GM18505 (cell line): Measurements from ENCODE around the gene MVD.

Source experiments
- ATAC-seq: cut with Tn5 transposase; IDR thresholded peaks from one replicate; pipeline ENCODE4 v1.9.1; 2021; ENCODE audit not compliant: unreplicated experiment
- POLR2A ChIP-seq: IDR thresholded peaks from 4 replicates; pipeline ENCODE4 v1.6.1; 2011; ENCODE audit warnings: borderline replicate concordance; ENCODE audit not compliant: insufficient read depth, insufficient read length; ENCODE audit errors: extremely low read depth

MVD gene

DNA sequence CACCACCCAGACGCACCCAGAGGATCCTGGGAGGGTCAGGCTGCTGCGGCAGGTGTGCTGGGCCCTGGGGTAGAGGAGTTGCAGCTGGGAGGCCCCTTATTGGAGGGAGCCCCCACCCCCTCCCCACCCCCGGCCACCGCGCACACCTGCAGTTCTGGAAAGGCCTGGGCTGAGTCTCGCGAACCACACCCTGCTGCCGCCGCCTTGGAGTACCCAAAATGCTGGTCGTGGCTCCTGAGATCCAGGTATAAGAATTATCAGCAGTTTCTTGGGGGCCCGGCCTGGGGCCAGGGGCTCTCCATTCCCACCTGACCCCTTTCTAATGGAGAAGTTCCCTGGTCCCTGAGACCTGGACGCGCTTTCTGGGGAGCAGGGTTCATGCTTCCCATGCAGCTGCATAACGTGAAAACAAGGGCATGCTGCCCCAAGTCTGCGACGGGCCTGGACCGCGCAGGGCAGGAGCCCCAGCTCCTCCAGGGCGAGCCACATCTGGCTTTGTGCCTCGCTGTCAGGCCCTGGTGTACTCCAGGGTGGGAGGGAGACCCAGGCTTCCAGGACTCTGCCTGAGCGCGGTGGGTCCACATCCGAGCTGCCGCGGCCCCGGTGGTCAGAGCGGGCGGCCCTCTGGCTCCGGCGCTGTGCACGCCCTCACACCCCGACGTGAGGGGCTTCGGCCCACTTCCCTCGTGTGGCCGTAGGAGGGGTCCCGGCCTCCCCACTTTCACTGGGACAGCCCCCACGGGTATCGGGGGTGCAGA, 30.7 kb upstream of the MVD start:
- TF ChIP-seq POLR2A = no peak
- ATAC-seq = no peak

DNA sequence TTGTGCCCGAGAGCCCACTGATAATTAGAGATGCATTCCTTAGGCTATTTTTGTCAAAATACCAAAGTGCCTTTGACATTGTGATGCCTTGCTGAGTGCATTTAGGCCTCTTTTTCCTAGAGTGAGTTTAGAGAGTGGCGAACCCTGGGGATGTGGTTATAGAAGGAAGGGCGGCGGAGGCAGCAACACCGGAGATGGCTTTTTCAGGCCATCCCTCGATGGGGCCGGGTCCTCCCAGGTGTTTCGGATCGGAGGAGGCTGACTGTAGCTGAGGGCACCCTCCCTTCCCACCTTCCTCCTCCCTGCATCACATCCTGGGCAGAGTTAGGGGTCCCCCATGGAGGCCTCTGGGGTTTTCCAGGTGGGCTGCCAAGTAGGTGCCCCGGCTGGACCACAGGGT, 30.0 kb upstream of the MVD start:
- no peak for TF ChIP-seq POLR2A
- no peak for ATAC-seq

DNA sequence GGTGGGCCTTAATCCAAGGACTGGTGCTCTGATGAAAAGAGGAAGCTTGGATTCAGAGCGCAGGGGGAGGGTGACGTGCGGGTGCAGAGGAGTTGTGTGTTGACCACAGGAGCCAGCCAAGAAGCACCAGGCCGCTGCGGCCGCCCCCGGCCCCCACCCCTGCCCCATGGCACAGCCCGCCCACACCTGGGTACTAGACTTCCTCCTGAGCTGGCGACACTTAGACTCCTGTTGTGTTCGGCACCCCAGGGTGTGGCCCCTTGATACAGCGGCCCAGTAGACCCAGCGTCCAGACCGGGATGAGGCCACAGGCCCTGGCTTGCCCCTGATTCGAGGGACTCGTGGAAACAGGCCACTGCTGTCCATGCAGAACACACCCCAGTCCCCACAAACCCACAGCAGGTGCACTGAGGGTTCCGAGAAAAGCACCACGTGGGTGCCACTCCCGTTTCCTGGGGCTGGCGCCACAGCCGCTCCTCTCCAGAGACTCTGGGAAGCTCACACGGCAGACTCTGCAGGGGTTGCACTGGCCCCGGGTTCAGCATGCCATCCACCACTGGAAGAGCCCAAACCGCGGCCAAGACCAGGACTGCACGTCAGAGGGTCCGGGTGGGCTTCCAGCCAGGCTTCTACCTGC, 29.2 kb upstream of the MVD start:
- TF ChIP-seq POLR2A = no peak
- no peak for ATAC-seq

DNA sequence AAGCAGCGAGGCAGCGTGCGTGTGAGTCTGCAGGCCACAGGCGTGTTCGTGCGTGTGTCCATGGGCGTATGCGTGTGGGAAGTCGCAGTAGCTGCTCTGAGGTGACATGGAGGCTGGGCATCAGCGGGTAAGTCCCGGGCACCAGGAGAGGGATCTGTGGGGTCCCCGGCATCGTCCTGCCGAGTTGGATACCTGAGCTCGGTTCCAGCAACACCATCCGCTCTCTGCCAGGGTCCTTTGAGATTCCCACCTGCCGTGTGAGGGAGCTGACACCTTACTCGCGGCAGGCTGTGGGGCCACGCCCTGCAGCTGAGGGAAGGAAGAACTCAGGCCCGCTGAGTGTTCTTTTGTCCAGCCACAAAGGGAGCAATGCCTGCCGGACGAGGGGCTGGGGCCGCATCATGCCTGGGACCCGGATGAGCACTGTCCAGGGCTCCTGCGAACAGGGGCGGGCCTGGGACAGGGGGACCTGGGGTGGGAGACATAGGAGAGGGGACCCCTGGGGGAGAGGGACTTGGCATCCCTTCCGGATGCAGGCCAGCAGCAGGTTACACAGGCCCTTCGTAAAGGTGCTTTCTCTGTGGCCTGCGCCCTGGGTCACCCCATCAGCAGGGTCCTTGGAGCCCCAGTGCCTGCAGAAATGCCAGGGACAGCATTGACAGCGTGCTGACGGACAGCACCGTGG, 28.4 kb upstream of the MVD start:
- no peak for TF ChIP-seq POLR2A
- ATAC-seq = no peak

DNA sequence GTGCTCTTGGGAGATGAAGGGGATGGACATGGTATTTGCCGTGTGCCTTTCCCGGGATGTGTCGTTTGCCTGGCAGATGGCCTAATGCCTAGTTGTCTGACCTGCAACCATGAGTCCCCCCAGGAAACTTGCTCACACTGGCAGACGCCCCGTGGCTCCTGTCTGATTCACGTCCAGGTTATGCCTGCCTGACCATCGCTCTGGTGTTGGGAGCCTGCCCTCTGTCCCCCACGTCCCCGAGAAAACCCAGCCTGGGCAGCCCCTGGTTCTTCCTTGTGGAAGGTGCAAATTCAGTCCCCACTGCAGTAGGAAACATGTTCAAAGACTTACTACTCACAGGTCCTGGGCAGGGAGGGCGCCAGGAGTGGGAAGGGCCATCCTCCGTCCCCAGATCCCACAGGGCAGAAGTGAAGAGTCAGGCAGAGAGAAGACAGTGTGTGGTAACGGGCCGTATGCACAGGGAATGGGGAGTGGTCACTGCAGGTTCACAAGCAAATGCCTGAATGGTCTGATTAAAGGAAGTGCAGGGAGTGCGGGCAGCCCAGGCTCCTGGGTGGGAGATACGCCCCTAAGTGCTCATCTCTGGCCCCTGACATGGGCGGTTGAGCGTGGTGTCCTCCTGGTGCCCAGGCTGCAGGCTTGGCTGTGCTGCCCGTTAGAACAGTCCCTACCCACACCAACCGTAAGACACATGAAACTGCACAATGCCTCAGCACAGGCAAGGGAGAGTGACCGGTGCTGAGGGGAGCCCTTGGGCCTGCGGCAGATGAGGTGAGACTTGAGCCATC, 27.6 kb upstream of the MVD start:
- no peak for ATAC-seq
- TF ChIP-seq POLR2A = no peak

DNA sequence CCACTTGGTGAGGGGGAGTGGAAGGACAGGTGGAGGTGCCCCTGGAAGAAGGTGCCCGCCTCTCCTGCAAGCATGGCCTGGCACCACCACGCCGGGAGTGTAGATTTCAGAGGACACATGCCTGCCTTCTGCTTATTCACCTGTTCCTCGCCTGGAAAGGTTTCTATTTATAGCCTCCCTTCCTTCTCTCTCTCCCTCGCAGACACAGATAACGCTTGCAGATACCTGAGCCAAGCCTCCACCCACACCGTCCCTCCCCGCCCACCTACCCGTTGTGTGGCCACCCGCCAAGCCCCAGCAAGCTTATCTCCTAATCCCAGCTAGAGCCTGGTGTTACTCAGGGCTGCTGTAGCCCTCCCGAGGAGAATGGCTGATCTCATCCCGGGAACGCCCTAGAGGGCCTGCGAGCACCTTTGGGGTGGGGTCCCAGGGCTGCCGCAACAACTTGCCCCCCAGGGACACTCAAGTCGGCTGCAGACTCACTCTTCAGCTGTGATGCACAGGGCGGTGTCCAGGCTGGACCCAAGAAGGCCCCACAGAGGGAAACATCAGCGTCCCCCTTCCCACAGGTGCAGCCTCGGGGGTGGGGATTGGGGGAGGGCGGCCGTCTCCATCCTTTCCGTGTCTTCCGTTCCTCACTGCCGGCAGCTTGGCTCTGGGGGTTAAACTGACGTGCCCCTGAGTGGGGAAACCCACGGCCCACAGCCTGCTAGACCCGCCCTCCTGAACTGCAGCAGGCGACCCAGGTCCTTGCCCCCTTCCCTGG, 25.3 kb upstream of the MVD start:
- no peak for ATAC-seq
- no peak for TF ChIP-seq POLR2A

DNA sequence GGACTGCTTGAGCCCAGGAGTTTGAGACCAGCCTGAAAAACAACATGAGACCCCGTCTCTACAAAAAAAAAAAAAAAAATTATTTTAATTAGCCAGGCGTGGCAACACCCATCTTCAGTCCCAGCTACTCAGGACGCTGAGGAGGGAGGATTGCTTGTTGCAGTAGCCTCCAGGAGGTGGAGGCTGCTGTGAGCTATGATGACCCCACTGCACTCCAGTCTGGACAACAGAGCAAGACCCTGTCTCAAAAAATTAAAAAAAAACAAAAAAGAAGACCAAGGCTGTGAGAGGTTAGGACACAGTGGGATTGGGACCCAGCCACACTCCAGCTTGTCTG, 24.8 kb upstream of the MVD start:
- no peak for TF ChIP-seq POLR2A

DNA sequence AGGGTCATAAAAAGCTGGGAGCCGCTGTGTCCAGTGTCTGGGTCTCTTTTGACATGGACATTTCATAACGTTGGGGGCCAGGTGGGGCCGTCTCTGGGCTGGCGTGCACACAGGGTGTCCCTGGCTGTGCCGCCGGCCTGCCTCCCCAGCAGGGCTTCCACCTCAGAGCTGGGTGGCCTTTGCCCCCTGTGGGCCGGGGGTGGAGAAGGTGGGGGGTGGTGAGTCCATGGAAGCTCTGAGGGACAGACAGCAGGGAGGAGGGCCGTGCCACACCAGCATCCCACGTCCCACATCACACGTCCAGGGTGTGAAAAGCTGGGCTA, 24.3 kb upstream of the MVD start:
- TF ChIP-seq POLR2A = no peak
- no peak for ATAC-seq

More for the DNA sequence above, 24.8 kb upstream of the MVD start:
- ATAC-seq = no peak

DNA sequence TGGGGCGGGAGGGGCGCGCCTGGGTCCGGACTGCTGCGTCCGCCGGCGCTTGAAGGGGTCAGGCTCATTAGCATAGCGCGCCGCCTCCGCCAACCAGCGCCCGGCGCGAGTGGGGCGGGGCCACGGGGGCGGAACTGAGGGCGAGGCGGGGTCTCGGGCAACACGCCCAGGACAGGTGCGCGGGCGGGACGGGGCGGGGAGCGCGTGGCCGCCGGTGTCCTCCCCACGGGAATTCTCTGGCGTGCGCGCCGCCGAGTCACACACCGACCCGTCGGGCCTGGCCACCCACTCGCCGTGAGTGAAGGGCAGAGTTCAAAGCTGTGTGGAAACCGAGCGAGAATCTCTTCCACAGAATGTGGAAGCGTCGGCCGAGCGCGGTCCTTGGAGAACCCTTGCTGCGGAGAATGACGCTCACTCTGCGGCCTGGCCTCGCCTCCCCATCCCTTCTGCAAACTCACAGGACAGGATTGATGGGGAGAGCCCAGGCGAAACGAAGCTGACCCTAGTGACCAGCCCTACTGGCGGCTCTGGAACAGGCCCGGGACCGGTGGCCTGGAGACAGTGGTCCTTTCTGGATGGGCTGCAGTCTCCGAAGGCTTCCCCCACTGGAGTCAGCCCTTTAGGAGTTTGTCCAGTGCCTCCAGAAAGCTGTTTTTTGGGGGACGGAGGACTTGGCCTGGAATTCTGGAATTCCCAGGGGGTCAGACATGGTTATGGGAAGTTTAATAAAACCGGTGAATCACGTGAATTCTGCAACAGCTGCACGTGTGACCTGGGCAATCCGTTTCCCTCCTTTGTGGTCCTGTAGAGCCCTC, 23.8 kb upstream of the MVD start, which contains the start of gene SNAI3:
TSS of gene SNAI3 (minus strand) at position 69 of the 815 bp plus-strand sequence. CDS start 101 bp downstream, outside the sequence.
- TF ChIP-seq POLR2A = peak; percentile 7
- ATAC-seq = peak; percentile 47

DNA sequence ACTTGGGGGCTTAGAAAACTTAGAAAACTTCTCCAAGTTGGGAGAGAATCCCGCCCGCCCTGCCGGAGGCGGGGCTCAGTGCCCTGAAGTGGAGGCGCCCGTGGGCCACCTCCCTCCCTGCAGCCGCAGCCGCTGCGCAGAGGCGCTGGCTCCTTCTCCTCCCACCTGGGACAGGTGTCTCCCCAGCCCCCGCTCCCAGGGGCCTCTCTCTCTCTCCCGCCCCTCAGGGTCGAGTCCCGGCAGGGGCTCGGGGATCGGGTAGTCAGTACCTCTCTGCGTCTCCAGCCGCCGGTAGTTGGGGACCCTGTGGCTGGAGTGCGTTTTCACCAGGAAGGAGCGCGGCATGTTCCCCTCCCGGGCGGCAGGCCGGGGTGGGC, 23.2 kb upstream of the MVD start:
- no peak for TF ChIP-seq POLR2A
- ATAC-seq = peak; percentile 6

DNA sequence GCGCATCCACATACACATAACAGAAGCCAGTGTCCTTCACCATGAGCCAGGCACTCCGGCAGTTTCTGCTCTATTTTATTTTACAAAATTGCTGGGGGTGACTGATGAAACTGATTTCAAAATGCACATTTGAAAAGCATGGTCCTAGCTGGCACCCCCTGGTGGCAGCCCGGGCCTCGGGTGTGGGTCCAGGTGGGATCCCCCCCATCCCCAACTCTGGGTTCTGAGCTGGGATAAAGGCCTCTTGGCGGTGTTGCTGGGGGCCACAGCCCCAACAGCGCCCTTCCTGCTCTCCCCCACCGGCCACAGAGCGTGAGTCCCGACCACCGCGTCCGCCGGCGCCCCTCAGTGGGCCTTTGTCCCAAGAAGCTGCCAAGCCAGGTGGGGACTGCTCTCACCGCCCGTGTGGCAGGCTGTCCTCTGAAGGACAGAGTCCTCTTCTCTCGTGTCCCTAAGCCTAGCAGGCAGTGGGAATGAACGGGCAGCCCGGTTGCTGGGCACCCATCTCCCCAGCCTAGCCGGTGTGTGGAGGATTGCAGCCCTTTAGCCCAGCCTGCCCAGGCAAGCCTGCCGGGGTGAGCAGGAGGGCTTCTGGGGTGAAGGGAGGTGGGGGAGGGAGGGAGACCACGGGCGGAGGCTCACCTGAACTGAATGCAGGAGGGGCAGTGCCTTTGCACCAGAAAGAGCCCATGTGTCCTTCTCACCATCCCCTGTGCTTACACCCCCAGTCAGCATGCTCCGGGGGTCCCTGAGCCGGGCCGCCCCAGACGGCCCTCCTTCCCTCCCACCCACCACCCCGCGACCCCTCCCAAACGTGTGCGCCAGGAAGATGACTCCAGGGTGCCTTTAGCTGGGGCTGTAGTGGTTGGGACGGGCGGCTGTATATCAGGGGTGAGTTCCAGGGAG, 22.5 kb upstream of the MVD start:
- no peak for TF ChIP-seq POLR2A
- no peak for ATAC-seq
